GM04504 (cell line): ENCODE data around the gene ABCC5.
"Not testable (repeated sequence)": the region's sequence is repeated elsewhere in the genome, so short reads cannot be mapped to it uniquely, and the experiment has no call there.

Source experiments
- DNase-seq: peaks from one replicate; pipeline ENCODE4 v3.0.0-alpha.2; 2012; ENCODE audit warnings: low read depth

Gene ABCC5

GRCh38 chr3:184016169-184016570 lies 1.5 kb downstream of the ABCC5 start:
- no peak for DNase-seq

- no peak for DNase-seq
Measured at GRCh38 chr3:184015381-184016019, 2.2 kb downstream of the ABCC5 start.

DNA sequence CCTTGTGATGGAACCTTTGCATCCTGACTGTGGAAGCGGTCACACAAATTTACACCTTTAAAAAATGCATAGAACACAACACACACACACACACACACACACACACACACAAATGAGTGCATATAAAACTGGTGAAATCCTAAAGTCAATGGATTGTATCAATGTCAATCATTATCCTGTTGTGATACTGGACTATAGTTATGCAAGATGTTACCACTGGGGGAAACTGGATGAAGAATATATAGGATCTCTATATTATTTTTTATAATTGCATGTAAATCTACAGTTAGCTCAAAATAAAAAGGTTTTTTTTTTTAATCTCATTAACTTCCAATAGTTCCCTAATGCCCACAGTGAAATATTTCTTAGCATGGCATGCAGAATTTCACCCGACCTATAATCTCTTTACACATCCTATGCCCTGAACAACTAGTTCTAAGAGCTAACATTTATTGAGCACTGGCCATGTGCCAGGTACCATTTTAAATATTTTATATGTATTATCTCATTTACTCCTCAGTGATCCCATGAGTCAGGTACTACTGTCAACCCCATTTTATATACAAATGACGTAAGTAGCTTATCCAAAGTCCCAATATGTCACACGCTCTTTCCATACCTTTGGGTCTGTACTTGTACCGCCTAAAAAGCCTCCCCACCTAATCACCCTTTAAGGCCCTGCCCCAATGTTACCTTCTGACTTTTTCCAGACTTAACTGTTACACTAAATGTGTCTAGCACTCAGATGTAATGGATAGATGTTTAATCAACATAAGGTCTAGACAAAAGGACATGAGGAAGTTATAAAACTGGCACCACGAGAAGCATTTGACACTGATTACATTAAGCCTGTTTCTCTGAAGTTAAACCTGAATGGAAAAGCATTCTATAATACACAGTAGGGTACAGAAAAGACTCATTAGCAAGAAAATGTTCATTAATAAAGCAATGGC lies 5.5 kb downstream of the ABCC5 start:
- DNase-seq, result no peak

- DNase-seq, result no peak
Measured at GRCh38 chr3:184011230-184011876, 6.3 kb downstream of the ABCC5 start.

DNA sequence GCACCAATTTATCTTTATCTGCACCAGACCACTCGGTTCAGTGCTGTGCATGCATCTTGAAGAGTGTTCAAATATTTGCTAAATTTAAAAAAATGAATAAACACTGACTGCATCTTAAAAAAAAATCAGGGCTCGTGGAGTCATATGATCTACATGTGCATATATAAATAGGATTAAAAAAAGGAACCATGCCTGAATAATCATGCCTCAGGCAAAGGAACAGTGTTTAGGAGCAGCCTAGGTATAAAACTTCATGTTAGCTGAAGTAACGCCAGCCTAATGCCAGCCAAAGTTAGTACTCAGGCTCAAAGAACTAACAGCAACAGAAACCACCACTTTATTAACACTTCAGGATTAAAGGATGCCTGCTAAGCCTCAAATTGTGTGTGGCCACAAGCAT lies 9.5 kb downstream of the ABCC5 start:
- DNase-seq, result no peak

- DNase-seq, result not testable (repeated sequence)
Measured at GRCh38 chr3:184007143-184007813, 10.4 kb downstream of the ABCC5 start.

DNA sequence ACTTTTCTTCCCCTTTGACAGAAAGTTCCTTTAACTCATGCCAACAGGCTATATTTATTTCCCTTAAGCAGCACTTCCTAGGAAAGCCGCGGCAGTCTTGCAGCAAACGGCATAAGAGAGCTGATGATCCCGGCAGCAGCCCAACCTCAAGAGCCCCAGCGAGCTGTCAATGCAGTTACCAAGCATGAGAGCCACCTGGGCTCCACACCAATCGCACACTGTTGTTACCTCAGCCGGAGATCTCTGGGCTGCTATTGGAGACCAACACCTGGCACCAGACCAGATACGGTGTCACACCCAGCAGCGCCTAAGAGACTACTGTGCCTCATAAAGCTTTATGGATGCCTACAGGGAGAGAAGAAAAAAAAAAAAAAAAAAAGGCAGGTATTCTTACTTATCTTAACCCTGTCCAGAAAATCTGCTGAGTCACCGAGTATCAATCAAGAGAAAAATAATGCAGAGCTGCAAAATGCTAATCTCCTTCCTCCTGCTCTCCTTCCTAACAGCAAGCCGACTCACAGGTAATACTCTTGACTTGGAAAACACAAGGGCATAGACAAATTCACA lies 11.7 kb downstream of the ABCC5 start:
- DNase-seq, result no peak

DNA sequence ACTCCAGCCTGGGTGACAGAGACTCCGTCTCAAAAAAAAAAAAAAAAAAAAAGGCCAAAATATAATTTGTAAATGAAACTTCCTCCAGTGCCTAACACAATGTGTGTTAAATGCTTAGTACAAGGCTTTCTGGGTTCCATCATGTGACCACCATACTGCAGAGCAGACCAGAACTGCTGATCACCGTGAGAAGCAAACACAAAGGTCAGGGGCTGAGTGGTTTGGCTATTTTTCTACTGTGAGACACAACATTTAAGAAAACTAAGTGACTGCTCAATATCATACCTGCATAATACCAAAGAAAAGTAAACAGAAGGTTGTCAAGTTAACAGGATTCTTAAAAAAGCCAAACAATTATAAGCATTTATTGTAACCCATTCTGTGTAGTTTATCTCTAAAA lies 13.2 kb downstream of the ABCC5 start:
- DNase-seq, result no peak

- no peak for DNase-seq
Measured at GRCh38 chr3:184003187-184003967, 14.3 kb downstream of the ABCC5 start.

GRCh38 chr3:184002469-184002868 lies 15.2 kb downstream of the ABCC5 start:
- no peak for DNase-seq

DNA sequence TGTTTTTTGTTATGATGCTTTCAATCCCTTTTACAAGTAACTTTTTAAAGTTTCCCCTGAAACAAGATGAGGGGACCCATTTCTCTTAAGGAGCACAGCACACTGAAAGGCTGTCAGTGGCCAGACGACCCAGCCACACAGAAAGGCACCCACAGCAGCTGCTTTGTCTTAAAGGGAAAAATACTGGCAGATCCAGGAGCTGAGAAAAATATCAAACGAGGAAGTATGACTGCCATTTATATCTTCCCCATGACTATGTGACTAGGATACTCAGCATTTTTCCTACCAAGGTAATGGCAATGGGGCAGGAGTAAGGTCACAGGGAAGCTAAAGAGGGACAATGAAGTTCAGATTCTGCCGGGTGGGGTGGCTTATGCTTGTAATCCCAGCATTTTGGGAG lies 15.9 kb downstream of the ABCC5 start:
- no peak for DNase-seq

- DNase-seq, result no peak
Measured at GRCh38 chr3:183991403-183991802, 26.3 kb downstream of the ABCC5 start.

- no peak for DNase-seq
Measured at GRCh38 chr3:183988216-183988790, 29.4 kb downstream of the ABCC5 start.

DNA sequence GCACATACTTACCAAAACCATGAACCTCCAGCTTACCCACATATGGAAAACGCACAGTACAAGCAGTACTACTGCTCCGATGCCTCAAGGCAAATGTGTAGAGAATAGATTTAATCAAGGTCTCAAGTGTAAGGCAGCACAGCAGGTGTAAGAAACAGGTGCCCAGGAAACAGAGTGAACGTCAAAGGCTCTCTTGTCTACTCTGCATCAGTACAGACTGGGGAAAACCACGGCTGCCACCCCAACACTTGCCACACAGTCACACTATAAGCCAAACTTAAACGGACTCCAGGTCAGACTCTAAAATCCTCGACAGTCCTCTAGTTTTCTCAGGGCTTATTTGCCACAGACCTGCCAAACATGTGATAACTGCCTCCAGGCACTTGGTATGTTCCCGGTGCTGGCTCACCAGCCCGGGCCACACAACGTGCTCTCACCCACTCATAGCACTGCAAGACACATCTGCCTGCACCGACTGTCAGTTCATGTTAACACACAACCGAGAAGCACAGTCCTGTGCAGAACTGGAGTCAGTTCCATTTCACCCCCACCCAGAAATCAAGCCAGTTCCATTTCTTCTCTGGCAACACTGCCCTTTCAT lies 30.6 kb downstream of the ABCC5 start:
- DNase-seq, result no peak

DNA sequence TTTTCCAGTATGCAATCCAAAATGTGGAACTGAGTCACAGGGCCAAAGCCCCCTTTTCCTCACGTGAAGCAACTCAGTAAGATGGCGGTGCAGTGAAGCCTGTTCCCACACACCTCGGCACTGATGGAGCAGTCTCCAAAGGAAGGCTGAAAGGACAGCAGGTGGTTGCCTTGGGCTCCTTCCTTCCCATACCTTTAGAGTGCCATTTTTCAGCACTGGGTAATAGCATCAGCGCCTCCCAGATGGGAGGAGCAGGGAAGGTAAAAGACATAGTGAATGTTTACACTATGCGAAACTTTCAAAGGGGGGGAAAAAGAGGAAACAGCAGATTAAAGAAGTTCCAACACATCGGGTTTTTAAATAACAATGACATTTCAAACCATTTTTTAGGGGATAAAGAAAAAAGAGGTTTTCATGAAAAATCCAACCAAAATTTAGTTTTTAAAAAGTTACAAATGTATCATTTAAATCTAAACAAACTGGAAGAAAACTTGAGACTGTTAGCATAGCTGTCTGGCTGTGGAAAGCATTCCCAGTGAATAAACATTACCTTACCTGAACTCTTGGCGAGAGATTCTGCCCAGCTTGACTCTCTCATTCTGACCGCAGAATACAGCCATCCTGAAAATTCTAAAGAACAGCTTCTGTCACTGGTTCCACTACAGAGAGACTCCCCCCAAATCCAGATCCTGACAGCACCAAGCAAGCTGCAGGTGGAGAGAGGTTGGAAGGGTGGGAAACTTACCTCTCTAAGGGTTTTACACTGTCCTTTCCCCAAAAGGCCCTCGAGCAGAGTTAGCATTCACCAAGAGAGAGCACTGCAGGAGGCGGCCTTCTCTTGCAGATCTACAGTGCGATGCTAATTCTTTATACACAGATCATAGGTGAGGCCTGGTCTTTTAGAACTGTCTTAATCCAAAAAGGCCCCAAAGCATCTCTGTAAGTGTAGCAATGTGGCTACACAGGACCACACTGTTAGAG lies 32.6 kb downstream of the ABCC5 start:
- DNase-seq, result no peak

GRCh38 chr3:183984127-183984740 lies 33.5 kb downstream of the ABCC5 start:
- no peak for DNase-seq

DNA sequence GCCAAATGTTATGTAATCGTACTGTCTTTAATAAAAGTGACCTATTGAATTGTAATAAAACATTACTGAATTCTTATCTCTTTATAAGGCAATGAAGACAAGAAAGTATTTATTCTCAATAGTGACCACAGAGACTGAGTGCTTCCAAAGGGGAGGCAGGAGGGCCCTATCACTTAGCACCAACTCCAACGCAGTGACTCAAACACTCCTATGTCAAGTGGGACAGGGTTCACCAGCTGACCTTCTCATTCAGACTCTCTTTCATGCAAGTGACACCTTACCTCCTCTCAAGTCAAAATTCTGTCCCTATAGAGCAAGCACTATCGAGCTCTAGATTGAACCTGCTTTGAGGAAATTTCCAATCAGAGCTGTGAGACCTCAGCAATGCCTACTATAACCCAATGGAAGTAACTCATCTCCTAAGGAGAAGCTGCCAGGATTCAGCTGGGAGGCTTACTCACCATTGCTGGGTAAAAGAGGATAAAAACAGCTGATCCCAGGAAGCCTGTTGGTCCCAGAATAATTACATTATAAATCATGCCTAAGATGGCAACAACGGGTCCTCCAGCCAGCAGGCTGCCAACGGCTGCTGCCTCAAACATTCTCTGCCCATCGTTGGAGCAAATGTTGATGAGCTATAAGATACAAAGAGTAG lies 35.6 kb downstream of the ABCC5 start:
- no peak for DNase-seq

DNA sequence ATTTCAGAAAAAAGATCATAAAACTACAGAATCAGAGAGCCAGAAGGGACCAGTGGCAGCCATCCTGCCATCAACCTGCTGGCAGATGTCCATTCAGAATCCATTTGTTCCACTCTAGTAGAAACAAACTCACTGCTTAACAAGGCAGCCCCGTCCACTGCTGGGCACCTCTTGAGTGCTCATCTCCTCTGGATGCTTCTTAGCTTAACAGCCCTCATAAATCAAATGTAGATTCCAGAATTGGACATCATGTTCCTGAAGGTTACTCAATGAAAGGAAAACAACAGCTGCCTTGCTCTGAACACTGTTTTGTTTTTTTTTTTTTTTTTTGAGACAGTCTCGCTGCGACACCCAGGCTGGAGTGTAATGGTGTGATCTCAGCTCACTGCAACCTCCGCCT lies 37.3 kb downstream of the ABCC5 start:
- no peak for DNase-seq
